T-helper 22 cell (primary cell): ENCODE measurements around the gene PLAAT3.
A peak's percentile ranks its signal among the peaks of the same experiment; 100 is the strongest.
"Not testable (repeated sequence)": the region's sequence is repeated elsewhere in the genome, so short reads cannot be mapped to it uniquely, and the experiment has no call there.

Source experiments
- DNase-seq: peaks from one replicate; pipeline ENCODE4 v3.0.0-alpha.2; 2020; ENCODE audit warnings: low read depth

Gene PLAAT3

GRCh38 chr11:63537293-63538101, 76.7 kb downstream of the PLAAT3 start:
- no peak for DNase-seq

- no peak for DNase-seq
Observed at GRCh38 chr11:63536669-63537292, 77.5 kb downstream of the PLAAT3 start, which contains the start of gene PLAAT4. TSS of gene PLAAT4 (plus strand) at chr11:63536808. CDS start at chr11:63536869, 61 bp downstream.

- no peak for DNase-seq
Observed at GRCh38 chr11:63535734-63536133, 78.5 kb downstream of the PLAAT3 start.

GRCh38 chr11:63534895-63535461, 79.3 kb downstream of the PLAAT3 start:
- DNase-seq, result no peak

- DNase-seq, result no peak
Observed at GRCh38 chr11:63534076-63534475, 80.2 kb downstream of the PLAAT3 start.

- DNase-seq, result no peak
Observed at GRCh38 chr11:63532799-63533475, 81.3 kb downstream of the PLAAT3 start.

- no peak for DNase-seq
Observed at GRCh38 chr11:63532117-63532516, 82.1 kb downstream of the PLAAT3 start.

DNA sequence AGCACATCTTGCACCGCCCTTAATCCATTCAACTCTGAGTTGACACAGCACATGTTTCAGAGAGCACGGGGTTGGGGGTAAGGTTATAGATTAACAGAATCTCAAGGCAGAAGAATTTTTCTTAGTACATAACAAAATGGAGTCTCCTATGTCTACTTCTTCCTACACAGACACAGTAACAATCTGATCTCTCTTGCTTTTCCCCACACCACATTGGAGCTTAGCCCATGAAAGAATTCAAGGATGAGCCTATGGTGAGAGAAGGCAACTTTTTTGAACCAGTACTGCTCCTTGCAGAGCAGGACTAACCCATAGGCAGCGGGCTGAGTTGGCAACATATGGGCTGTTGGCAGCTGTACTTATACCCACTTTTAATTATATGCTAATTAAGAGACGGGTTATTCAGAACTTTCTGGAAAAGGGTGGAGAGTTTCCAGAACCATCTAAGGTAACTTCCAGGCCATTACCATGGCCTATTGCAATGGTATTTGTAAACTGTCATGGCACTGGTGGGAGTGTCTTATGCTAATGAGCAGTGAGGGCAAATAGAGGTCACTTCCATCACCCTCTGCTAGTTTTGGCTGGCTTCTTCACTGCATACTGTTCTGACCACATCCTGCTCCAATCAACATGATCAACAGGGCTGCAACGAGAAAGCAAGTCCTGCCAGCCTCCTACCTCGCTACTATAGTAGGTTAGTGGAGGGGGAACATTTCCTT, 83.0 kb downstream of the PLAAT3 start:
- DNase-seq, result peak; percentile 55

- DNase-seq, result no peak
Observed at GRCh38 chr11:63530021-63530420, 84.2 kb downstream of the PLAAT3 start.

DNA sequence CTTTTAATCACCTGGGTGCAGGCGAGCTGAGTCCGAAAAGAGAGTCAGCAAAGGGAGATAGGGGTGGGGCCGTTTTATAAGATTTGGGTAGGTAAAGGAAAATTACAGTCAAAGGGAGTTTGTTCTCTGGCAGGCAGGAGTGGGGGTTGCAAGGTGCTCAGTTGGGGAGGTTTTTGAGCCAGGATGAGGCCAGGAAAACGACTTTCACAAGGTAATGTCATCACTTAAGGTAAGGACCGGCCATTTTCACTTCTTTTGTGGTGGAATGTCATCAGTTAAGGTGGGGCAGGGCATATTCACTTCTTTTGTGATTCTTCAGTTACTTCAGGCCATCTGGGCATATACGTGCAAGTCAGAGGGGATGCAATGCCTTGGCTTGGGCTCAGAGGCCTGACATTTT, 84.9 kb downstream of the PLAAT3 start:
- not testable (repeated sequence) for DNase-seq

DNA sequence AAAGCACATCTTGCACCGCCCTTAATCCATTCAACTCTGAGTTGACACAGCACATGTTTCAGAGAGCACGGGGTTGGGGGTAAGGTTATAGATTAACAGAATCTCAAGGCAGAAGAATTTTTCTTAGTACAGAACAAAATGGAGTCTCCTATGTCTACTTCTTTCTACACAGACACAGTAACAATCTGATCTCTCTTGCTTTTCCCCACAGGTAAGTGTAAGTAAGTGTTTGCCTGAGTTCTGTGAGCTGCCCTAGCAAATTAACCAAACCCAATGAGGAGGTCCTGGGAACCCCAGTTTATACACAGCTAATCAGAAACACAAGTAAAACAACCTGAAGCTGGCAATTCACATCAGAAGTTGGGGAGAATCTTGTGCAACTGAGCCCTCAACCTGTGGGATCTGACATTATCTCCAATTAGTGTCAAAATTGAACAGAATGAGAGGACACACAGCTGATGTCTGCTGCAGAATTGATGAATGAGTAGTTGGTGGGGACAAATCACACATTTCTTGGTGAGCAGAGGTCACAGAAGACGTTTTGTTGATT, 85.4 kb downstream of the PLAAT3 start:
- DNase-seq, result not testable (repeated sequence)

DNA sequence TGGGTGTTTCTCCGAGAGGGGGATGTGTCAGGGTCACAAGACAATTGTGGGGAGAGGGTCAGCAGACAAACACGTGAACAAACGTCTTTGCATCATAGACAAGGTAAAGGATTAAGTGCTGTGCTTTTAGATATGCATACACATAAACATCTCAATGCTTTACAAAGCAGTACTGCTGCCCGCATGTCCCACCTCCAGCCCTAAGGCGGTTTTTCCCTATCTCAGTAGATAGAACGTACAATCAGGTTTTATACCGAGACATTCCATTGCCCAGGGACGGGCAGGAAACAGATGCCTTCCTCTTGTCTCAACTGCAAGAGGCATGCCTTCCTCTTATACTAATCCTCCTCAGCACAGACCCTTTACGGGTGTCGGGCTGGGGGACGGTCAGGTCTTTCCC, 86.1 kb downstream of the PLAAT3 start:
- DNase-seq, result not testable (repeated sequence)

DNA sequence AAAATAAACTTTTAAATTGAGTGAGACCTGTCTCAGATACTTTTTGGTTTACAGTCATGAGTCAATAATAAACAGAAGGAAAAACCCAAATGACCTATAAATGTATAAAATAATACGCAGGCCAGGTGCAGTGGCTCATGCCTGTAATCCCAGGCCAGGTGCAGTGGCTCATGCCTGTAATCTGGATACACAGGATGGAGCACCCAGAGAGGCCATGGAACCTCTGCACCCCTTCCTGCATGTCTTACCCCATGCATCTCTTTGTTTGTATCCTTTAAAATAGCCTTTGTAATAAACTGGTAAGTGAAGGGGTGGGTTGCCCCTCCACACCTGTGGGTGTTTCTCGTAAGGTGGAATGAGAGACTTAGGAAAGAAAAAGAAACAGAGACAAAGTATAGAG, 86.6 kb downstream of the PLAAT3 start:
- DNase-seq, result no peak
